Measurements from ENCODE around the gene ZCCHC3. TPM values are rescaled to one million over a fixed set of nuclear protein-coding genes. Genes with fewer than 3 reads are reported as not detected.

ZCCHC3 gene
- polyA plus RNA-seq, 2 of the 4 experiments (the other 2 are of a cell fraction) = 17.4 to 17.7 TPM

- TF ChIP-seq PBX3 (IDR thresholded peaks at IDR 0.05) (no peak), RFX5 (IDR thresholded peaks at IDR 0.05) (peak; percentile 74), BHLHE40 (IDR thresholded peaks at IDR 0.05; ENCODE audit: low read depth, low read length) (peak; percentile 95), HOXA7 (CRISPR knock-in tag; IDR thresholded peaks at IDR 0.05) (no peak), MAZ (IDR thresholded peaks at IDR 0.05; ENCODE audit: borderline replicate concordance, low read depth, low read length) (peak; percentile 98), CBX2 (IDR thresholded peaks at IDR 0.05; ENCODE audit: borderline replicate concordance, low read depth) (no peak), E2F6 (IDR thresholded peaks at IDR 0.05; ENCODE audit: borderline replicate concordance, low read depth) (no peak), CEBPB (IDR thresholded peaks at IDR 0.05) (no peak), BCL3 (IDR thresholded peaks at IDR 0.05) (peak; percentile 81; the same call in 2 of the 3 replicates)
Observed at GRCh38 chr20:347640-348484, 50.5 kb downstream of the ZCCHC3 start (continued).

- Histone ChIP-seq H3K4me3 (no peak overlapping the region; the same call in 2 of the 3 replicates), H3K4me2 (peak overlapping the region; percentile 87), H3K4me1 (peaks cover 15% of the 10 kb centered on the region), H3K9me3 (peaks cover 6% of the 10 kb centered on the region; the same call in 2 of the 3 replicates), H3K27ac (peak overlapping the region; percentile 82 to 93; a peak in 4 of 6 replicates)
- 91% methylated on average over 19 of the region's 19 CpGs for WGBS (ENCODE audit: missing lambda C conversion rate)
- DNase-seq (ENCODE audit: low read depth in 1 of 2, low spot score in 1 of 2) (no peak), ATAC-seq (no peak), FAIRE-seq (no peak)
- ChIA-PET POLR2A (interaction anchor here (1.1 kb wide), 1 partner anchor 58 kb away, joined by 3 read pairs; no protein-coding TSS in a partner anchor), CTCF (interaction anchor here (1.6 to 50.3 kb wide), 4 partner anchors 13 to 130 kb away, joined by 7 to 1229 read pairs (median 72); no protein-coding TSS in a partner anchor)
- TF ChIP-seq POLR2A (IDR thresholded peaks at IDR 0.05; ENCODE audit: low read length) (peak; percentile 12), MAZ (IDR thresholded peaks at IDR 0.05; ENCODE audit: borderline replicate concordance, low read depth, low read length) (no peak), BHLHE40 (IDR thresholded peaks at IDR 0.05; ENCODE audit: low read depth, low read length) (no peak), PBX3 (IDR thresholded peaks at IDR 0.05) (no peak)
Observed at GRCh38 chr20:348972-349841, 51.8 kb downstream of the ZCCHC3 start.

Other genes with a start within 250 kb of the ZCCHC3 start
- gene DEFB125, start 209.9 kb upstream of the ZCCHC3 start, polyA plus RNA-seq (2011; rRNA removed) = not detected in 2 replicates
- gene DEFB125, start 209.9 kb upstream of the ZCCHC3 start, polyA plus RNA-seq (2017; fragmentation: RNase III; extraction: RNeasy Plus Mini Kit Qiagen cat#74134 plus additional on column Dnase treatment) = not detected in 3 replicates
- not detected in 2 replicates for gene DEFB126, start 155.0 kb upstream of the ZCCHC3 start, polyA plus RNA-seq (2011; rRNA removed)
- not detected in 3 replicates for gene DEFB126, start 155.0 kb upstream of the ZCCHC3 start, polyA plus RNA-seq (2017; fragmentation: RNase III; extraction: RNeasy Plus Mini Kit Qiagen cat#74134 plus additional on column Dnase treatment)
- gene DEFB127, start 140.1 kb upstream of the ZCCHC3 start, polyA plus RNA-seq (2011; rRNA removed) = not detected in 2 replicates
- not detected in 3 replicates for gene DEFB127, start 140.1 kb upstream of the ZCCHC3 start, polyA plus RNA-seq (2017; fragmentation: RNase III; extraction: RNeasy Plus Mini Kit Qiagen cat#74134 plus additional on column Dnase treatment)
- gene DEFB128, start 107.9 kb upstream of the ZCCHC3 start, polyA plus RNA-seq (2011; rRNA removed) = not detected in 2 replicates
- not detected in 3 replicates for gene DEFB128, start 107.9 kb upstream of the ZCCHC3 start, polyA plus RNA-seq (2017; fragmentation: RNase III; extraction: RNeasy Plus Mini Kit Qiagen cat#74134 plus additional on column Dnase treatment)
- gene DEFB129, start 70.3 kb upstream of the ZCCHC3 start, polyA plus RNA-seq (2011; rRNA removed) = not detected in 2 replicates
- not detected in 3 replicates for gene DEFB129, start 70.3 kb upstream of the ZCCHC3 start, polyA plus RNA-seq (2017; fragmentation: RNase III; extraction: RNeasy Plus Mini Kit Qiagen cat#74134 plus additional on column Dnase treatment)
- not detected in 2 replicates for gene DEFB132, start 39.8 kb upstream of the ZCCHC3 start, polyA plus RNA-seq (2011; rRNA removed)
- gene DEFB132, start 39.8 kb upstream of the ZCCHC3 start, polyA plus RNA-seq (2017; fragmentation: RNase III; extraction: RNeasy Plus Mini Kit Qiagen cat#74134 plus additional on column Dnase treatment) = not detected in 3 replicates
- gene C20orf96, start 6.8 kb upstream of the ZCCHC3 start, polyA plus RNA-seq (2011; rRNA removed) = 23.2 and 23.9 TPM in 2 replicates
- 16.5 to 20.9 TPM (median 20.5 TPM) in 3 replicates for gene C20orf96, start 6.8 kb upstream of the ZCCHC3 start, polyA plus RNA-seq (2017; fragmentation: RNase III; extraction: RNeasy Plus Mini Kit Qiagen cat#74134 plus additional on column Dnase treatment)
- 7.0 and 7.5 TPM in 2 replicates for gene SOX12, start 28.0 kb downstream of the ZCCHC3 start, polyA plus RNA-seq (2011; rRNA removed)
- gene SOX12, start 28.0 kb downstream of the ZCCHC3 start, polyA plus RNA-seq (2017; fragmentation: RNase III; extraction: RNeasy Plus Mini Kit Qiagen cat#74134 plus additional on column Dnase treatment) = 24.6 to 32.8 TPM (median 29.2 TPM) in 3 replicates
- 40.5 and 47.5 TPM in 2 replicates for gene NRSN2, start 49.5 kb downstream of the ZCCHC3 start, polyA plus RNA-seq (2011; rRNA removed)
- gene NRSN2, start 49.5 kb downstream of the ZCCHC3 start, polyA plus RNA-seq (2017; fragmentation: RNase III; extraction: RNeasy Plus Mini Kit Qiagen cat#74134 plus additional on column Dnase treatment) = 59.6 to 74.8 TPM (median 74.3 TPM) in 3 replicates
- gene TRIB3, start 83.2 kb downstream of the ZCCHC3 start, polyA plus RNA-seq (2011; rRNA removed) = 210 and 269 TPM in 2 replicates
- 28.4 to 39.8 TPM (median 34.0 TPM) in 3 replicates for gene TRIB3, start 83.2 kb downstream of the ZCCHC3 start, polyA plus RNA-seq (2017; fragmentation: RNase III; extraction: RNeasy Plus Mini Kit Qiagen cat#74134 plus additional on column Dnase treatment)
- gene RBCK1, start 110.7 kb downstream of the ZCCHC3 start, polyA plus RNA-seq (2011; rRNA removed) = 222 and 239 TPM in 2 replicates
- 105 to 117 TPM (median 112 TPM) in 3 replicates for gene RBCK1, start 110.7 kb downstream of the ZCCHC3 start, polyA plus RNA-seq (2017; fragmentation: RNase III; extraction: RNeasy Plus Mini Kit Qiagen cat#74134 plus additional on column Dnase treatment)
- gene TBC1D20, start 165.0 kb downstream of the ZCCHC3 start, polyA plus RNA-seq (2011; rRNA removed) = 43.4 and 53.9 TPM in 2 replicates
- gene TBC1D20, start 165.0 kb downstream of the ZCCHC3 start, polyA plus RNA-seq (2017; fragmentation: RNase III; extraction: RNeasy Plus Mini Kit Qiagen cat#74134 plus additional on column Dnase treatment) = 24.5 to 28.0 TPM (median 27.7 TPM) in 3 replicates
- 231 and 306 TPM in 2 replicates for gene CSNK2A1, start 246.2 kb downstream of the ZCCHC3 start, polyA plus RNA-seq (2011; rRNA removed)
- gene CSNK2A1, start 246.2 kb downstream of the ZCCHC3 start, polyA plus RNA-seq (2017; fragmentation: RNase III; extraction: RNeasy Plus Mini Kit Qiagen cat#74134 plus additional on column Dnase treatment) = 155 to 157 TPM (median 156 TPM) in 3 replicates